SK-N-SH (cell line): ENCODE data around the gene SNTG2. TPM values are rescaled to one million over a fixed set of nuclear protein-coding genes. Genes with fewer than 3 reads are reported as not detected.

Experiments
- CTCF ChIA-PET: fragments of 300-600, 350-600 bp; formaldehyde crosslinking; extraction: SDS; loops from one replicate; lab custom pipeline; 2021; lab: Yijun Ruan, JAX
- POLR2A ChIA-PET: fragments of 350-600 bp; sonication (Branson Sonifier 250); formaldehyde crosslinking; extraction: SDS; loops from one replicate; lab custom pipeline; 2020; ENCODE audit warnings: antibody characterized with exemption, inconsistent platforms; lab: Yijun Ruan, JAX
- DNase-seq: peaks from one replicate; pipeline ENCODE4 v3.0.0; 2012
- H2AFZ ChIP-seq: fragments of 200-600 bp; sonication (generic); 2 replicates; pipeline ENCODE4 v1.8.1; 2016; ENCODE audit warnings: antibody characterized with exemption, mild to moderate bottlenecking, low read depth
- H3F3A ChIP-seq: fragments of 200-600 bp; sonication (generic); replicated peaks from 2 replicates; pipeline ENCODE3; 2016; ENCODE audit warnings: antibody characterized with exemption, mild to moderate bottlenecking; ENCODE audit not compliant: insufficient read depth
- H3K27ac ChIP-seq, 2 experiments: fragments of 200-500 bp in 1 of 2; fragments of 200-600 bp in 1 of 2; sonication (Bioruptor generic) in 1 of 2; sonication (generic), shearing (Covaris generic) in 1 of 2; 2 replicates each; pipeline versions ENCODE4 v1.5.1 to v1.6.1; 2014 to 2016; ENCODE audit warnings: low read depth in 2 of 2, inconsistent platforms in 1 of 2, low read length in 1 of 2, mild to moderate bottlenecking in 1 of 2, mixed read lengths in 1 of 2
- H3K27me3 ChIP-seq: fragments of 200-600 bp; sonication (generic), shearing (Covaris generic); 2 replicates; pipeline ENCODE4 v1.6.1; 2016; ENCODE audit warnings: mixed run types; ENCODE audit not compliant: insufficient read depth
- H3K36me3 ChIP-seq, 2 experiments: fragments of 200-500 bp in 1 of 2; fragments of 200-600 bp in 1 of 2; sonication (Bioruptor generic) in 1 of 2; sonication (generic) in 1 of 2; replicated peaks in 1 of 2; 2 replicates each; pipeline versions ENCODE3 to v1.5.1; 2014 to 2016; ENCODE audit warnings: low read length in 1 of 2, mild to moderate bottlenecking in 1 of 2; ENCODE audit not compliant: insufficient read depth in 2 of 2, control insufficient read depth in 1 of 2
- H3K4me1 ChIP-seq, 2 experiments: fragments of 200-500 bp in 1 of 2; fragments of 200-600 bp in 1 of 2; sonication (Bioruptor generic) in 1 of 2; sonication (generic), shearing (Covaris generic) in 1 of 2; 2 replicates each; pipeline versions ENCODE4 v1.5.1 to v1.6.1; 2014 to 2016; ENCODE audit warnings: low read depth in 1 of 2, low read length in 1 of 2, mixed run types in 1 of 2; ENCODE audit not compliant: insufficient read depth in 2 of 2, control insufficient read depth in 1 of 2
- H3K4me2 ChIP-seq: fragments of 200-600 bp; sonication (generic), shearing (Covaris generic); 2 replicates; pipeline ENCODE4 v1.6.1; 2017; ENCODE audit warnings: mixed run types
- H3K4me3 ChIP-seq, 2 experiments: fragments of 200-500 bp in 1 of 2; fragments of 200-600 bp in 1 of 2; sonication (Bioruptor generic) in 1 of 2; sonication (generic), shearing (Covaris generic) in 1 of 2; 2 replicates each; pipeline versions ENCODE4 v1.5.1 to v1.8.1; 2014 to 2016; ENCODE audit warnings: low read depth in 2 of 2, inconsistent platforms in 1 of 2, low read length in 1 of 2, mild to moderate bottlenecking in 1 of 2, mixed read lengths in 1 of 2, moderate library complexity in 1 of 2
- H3K79me2 ChIP-seq: fragments of 200-600 bp; sonication (generic); 2 replicates; pipeline ENCODE4 v1.8.1; 2017; ENCODE audit warnings: mild to moderate bottlenecking; ENCODE audit not compliant: insufficient read depth
- H3K9ac ChIP-seq: fragments of 200-600 bp; sonication (generic); 2 replicates; pipeline ENCODE4 v1.6.1; 2017; ENCODE audit warnings: mixed run types
- H3K9me2 ChIP-seq: fragments of 200-600 bp; sonication (generic); 2 replicates; pipeline ENCODE4 v1.6.1; 2017; ENCODE audit warnings: mixed run types
- H3K9me3 ChIP-seq: fragments of 200-600 bp; sonication (generic); 2 replicates; pipeline ENCODE4 v1.6.1; 2017; ENCODE audit warnings: mixed run types, mild to moderate bottlenecking, moderate library complexity
- H4K20me1 ChIP-seq: fragments of 200-600 bp; sonication (generic); 2 replicates; pipeline ENCODE4 v1.6.1; 2017; ENCODE audit warnings: mild to moderate bottlenecking, mixed run types; ENCODE audit not compliant: insufficient read depth
- ELF1 ChIP-seq: IDR thresholded peaks from 2 replicates; pipeline ENCODE4 v1.4.0; 2012
- FOSL2 ChIP-seq: IDR thresholded peaks from 2 replicates; pipeline ENCODE4 v1.4.0; 2012; ENCODE audit warnings: low read depth, mild to moderate bottlenecking, moderate library complexity, borderline replicate concordance
- GABPA ChIP-seq: IDR thresholded peaks from 2 replicates; pipeline ENCODE4 v1.4.0; 2012; ENCODE audit warnings: low read depth, mild to moderate bottlenecking
- MXI1 ChIP-seq: IDR thresholded peaks from 2 replicates; pipeline ENCODE4 v1.6.1; 2012; ENCODE audit warnings: mild to moderate bottlenecking, low read depth, low read length, improper control_type of control experiment
- SIN3A ChIP-seq: IDR thresholded peaks from 2 replicates; pipeline ENCODE4 v1.6.1; 2012; ENCODE audit warnings: low read depth, mild to moderate bottlenecking, low read length, moderate library complexity, borderline replicate concordance
- SMC3 ChIP-seq: IDR thresholded peaks from 2 replicates; pipeline ENCODE4 v1.6.1; 2012; ENCODE audit warnings: low read depth, low read length, improper control_type of control experiment
- TAF1 ChIP-seq: IDR thresholded peaks from 2 replicates; pipeline ENCODE4 v1.6.1; 2012; ENCODE audit warnings: low read depth, mild to moderate bottlenecking, low read length, moderate library complexity, borderline replicate concordance
- WGBS: methylation state at CpG from one replicate; pipeline ENCODE4 v1.1.6; 2017; ENCODE audit warnings: low lambda C conversion rate; 5-methylcytosine and 5-hydroxymethylcytosine counted together
- polyA plus RNA-seq, 3 experiments: library from polyadenylated mRNA; depleted of rRNA; stranded (reverse); fragments of >200 nt; gene quantifications; 2 replicates each; pipeline ENCODE4 v1.2.3, GENCODE V29; 2012
- TF ChIP-seq, protein P1 (sequence below): IDR thresholded peaks from 2 replicates; pipeline ENCODE4 v1.6.1; 2012; ENCODE audit warnings: mild to moderate bottlenecking, low read depth, low read length, moderate library complexity
- TF ChIP-seq, protein P2 (sequence below): fragments of 150-350 bp; IDR thresholded peaks from 2 replicates; pipeline ENCODE4 v1.6.1; 2017; ENCODE audit warnings: antibody characterized with exemption, low read length, low read depth, borderline replicate concordance

SNTG2 gene
- polyA plus RNA-seq, 1 of the 3 experiments (the other 2 are of a cell fraction): not detected

DNA sequence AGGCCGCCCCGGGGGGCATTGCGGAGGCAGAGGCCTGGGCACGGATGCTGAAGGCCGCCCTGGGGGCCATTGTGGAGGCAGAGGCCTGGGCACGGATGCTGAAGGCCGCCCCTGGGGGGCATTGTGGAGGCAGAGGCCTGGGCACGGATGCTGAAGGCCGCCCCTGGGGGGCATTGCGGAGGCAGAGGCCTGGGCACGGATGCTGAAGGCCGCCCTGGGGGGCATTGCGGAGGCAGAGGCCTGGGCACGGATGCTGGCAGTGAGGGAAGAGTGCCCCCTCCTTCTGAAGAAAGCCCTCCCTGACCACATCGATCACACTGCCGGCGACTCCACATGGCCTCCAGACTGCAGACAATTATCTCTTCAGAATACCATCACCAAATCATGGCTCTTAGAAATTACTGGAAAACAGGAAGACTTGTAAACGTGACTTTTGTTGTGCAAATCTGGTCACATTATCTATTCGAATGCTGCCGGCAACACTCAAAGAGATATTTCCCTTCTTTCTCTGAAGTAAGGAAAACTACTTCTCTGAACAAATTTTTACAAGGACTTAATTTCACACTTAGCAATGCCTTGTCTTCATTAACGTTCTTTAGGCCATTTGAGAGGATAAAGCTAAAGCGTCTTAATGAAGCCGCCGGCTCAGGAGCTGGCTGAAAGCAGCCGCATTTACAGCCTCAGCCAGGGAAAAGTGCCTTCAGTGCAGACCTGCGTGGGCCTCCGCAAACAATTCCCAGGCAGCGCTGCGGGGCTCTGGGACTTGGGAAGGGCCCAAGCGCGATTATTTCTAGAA is 18.1 kb upstream of the SNTG2 start:
- TF ChIP-seq ELF1: no peak
- Histone ChIP-seq H3K4me1 (no peaks in the 10 kb centered on the region; a peak in 1 of 4 replicates), H4K20me1 (no peaks in the 10 kb centered on the region), H3K4me3 (no peak overlapping the region), H3F3A (no peaks in the 10 kb centered on the region), H3K36me3 (no peaks in the 10 kb centered on the region), H3K79me2 (no peaks in the 10 kb centered on the region), H3K9ac (no peak overlapping the region), H3K27me3 (no peaks in the 10 kb centered on the region), H3K27ac (no peak overlapping the region), H3K9me2 (no peaks in the 10 kb centered on the region), H3K9me3 (no peaks in the 10 kb centered on the region), H3K4me2 (no peak overlapping the region), H2AFZ (no peak overlapping the region)
- WGBS: 71% methylated on average over 17 of the region's 31 CpGs
- CTCF ChIA-PET: no interaction called here
- POLR2A ChIA-PET: no interaction called here
- DNase-seq: no peak

DNA sequence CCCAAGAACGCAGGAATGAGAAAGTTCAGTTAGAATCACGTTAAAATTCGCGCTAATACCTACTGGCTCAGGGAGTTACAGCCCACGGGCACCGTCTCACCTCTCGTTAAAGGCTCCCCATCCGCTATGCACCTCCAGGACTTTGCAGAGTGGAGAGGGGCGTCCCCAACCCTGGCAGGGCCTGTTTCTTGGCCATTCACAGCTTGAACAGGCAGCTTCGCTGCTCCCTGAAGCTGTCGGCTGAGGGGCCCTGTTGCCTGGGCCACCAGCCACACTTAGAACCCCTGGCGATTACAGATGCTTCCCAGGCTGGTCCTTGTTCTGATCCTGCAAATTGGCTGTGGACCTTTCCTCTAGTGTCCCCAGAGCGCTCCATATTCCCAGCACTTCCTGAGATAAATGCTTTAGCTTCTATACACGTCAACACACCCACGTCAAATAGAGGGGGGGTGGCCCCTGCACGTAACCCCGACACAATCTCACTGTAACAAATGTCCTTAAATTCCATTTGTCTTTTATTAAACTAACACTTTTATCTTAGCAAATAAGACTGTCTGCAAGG is 16.8 kb upstream of the SNTG2 start:
- ChIA-PET POLR2A (no interaction called here), CTCF (interaction anchor here (0.6 to 1.3 kb wide), 2 partner anchors 613 to 619 kb away, joined by 3 read pairs; no protein-coding TSS in a partner anchor)
- 46% methylated on average over 17 of the region's 17 CpGs for WGBS
- Histone ChIP-seq H3K9me2 (no peaks in the 10 kb centered on the region), H3K4me3 (no peak overlapping the region), H3K27ac (no peak overlapping the region), H3K4me2 (no peak overlapping the region), H3K27me3 (no peaks in the 10 kb centered on the region), H4K20me1 (no peaks in the 10 kb centered on the region), H3K9me3 (no peaks in the 10 kb centered on the region), H3K79me2 (no peaks in the 10 kb centered on the region), H3F3A (no peaks in the 10 kb centered on the region), H3K4me1 (peaks cover 0 to 2% of the 10 kb centered on the region in 2 experiments; a peak in 1 of 4 replicates), H2AFZ (no peak overlapping the region), H3K9ac (no peak overlapping the region), H3K36me3 (no peaks in the 10 kb centered on the region)
- TF ChIP-seq, protein P1, sequence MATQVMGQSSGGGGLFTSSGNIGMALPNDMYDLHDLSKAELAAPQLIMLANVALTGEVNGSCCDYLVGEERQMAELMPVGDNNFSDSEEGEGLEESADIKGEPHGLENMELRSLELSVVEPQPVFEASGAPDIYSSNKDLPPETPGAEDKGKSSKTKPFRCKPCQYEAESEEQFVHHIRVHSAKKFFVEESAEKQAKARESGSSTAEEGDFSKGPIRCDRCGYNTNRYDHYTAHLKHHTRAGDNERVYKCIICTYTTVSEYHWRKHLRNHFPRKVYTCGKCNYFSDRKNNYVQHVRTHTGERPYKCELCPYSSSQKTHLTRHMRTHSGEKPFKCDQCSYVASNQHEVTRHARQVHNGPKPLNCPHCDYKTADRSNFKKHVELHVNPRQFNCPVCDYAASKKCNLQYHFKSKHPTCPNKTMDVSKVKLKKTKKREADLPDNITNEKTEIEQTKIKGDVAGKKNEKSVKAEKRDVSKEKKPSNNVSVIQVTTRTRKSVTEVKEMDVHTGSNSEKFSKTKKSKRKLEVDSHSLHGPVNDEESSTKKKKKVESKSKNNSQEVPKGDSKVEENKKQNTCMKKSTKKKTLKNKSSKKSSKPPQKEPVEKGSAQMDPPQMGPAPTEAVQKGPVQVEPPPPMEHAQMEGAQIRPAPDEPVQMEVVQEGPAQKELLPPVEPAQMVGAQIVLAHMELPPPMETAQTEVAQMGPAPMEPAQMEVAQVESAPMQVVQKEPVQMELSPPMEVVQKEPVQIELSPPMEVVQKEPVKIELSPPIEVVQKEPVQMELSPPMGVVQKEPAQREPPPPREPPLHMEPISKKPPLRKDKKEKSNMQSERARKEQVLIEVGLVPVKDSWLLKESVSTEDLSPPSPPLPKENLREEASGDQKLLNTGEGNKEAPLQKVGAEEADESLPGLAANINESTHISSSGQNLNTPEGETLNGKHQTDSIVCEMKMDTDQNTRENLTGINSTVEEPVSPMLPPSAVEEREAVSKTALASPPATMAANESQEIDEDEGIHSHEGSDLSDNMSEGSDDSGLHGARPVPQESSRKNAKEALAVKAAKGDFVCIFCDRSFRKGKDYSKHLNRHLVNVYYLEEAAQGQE: no peak
- TF ChIP-seq SMC3 (no peak), TAF1 (no peak), MXI1 (no peak)
- no peak for DNase-seq

DNA sequence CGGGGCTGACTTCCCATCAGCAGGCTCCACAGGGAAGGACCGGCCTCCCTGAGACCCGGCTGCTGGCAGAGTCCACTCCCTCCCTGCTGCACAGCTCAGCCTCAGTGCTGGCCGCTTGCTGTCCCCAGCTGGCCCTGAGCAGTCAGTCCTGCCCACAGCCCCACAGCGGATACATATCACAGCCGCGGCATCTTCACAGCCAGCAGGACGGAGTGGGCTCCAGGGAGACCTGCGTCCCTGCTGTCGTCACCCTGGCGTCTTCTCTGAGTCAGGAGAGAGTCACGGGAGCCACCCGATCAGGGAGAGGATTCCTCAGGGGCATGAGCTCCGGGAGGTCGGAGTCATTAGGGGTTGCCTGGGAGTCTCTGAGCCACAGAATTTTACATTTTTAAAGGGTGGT is 13.1 kb upstream of the SNTG2 start:
- H3K4me1 ChIP-seq: peaks cover 0 to 5% of the 10 kb centered on the region in 2 experiments; a peak in 1 of 4 replicates
- CTCF ChIA-PET: interaction anchor here (1.1 kb wide), 1 partner anchor 17 kb away, joined by 4 read pairs; no protein-coding TSS in a partner anchor
- H3K9me2 ChIP-seq: no peaks in the 10 kb centered on the region
- no peak overlapping the region for H2AFZ ChIP-seq
- H3F3A ChIP-seq: no peaks in the 10 kb centered on the region
- H3K79me2 ChIP-seq: no peaks in the 10 kb centered on the region
- H3K9me3 ChIP-seq: no peaks in the 10 kb centered on the region
- no peak overlapping the region for H3K4me2 ChIP-seq
- no peak overlapping the region for H3K4me3 ChIP-seq
- H3K27ac ChIP-seq: no peak overlapping the region
- no peaks in the 10 kb centered on the region for H4K20me1 ChIP-seq
- no peaks in the 10 kb centered on the region for H3K36me3 ChIP-seq
- DNase-seq: no peak
- POLR2A ChIA-PET: no interaction called here
- H3K9ac ChIP-seq: no peak overlapping the region
- TF ChIP-seq GABPA: no peak
- TF ChIP-seq SIN3A: no peak
- TF ChIP-seq, protein P2, sequence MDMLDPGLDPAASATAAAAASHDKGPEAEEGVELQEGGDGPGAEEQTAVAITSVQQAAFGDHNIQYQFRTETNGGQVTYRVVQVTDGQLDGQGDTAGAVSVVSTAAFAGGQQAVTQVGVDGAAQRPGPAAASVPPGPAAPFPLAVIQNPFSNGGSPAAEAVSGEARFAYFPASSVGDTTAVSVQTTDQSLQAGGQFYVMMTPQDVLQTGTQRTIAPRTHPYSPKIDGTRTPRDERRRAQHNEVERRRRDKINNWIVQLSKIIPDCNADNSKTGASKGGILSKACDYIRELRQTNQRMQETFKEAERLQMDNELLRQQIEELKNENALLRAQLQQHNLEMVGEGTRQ: no peak
- no peak for TF ChIP-seq FOSL2
- no peak for TF ChIP-seq ELF1
- 58% methylated on average over 13 of the region's 15 CpGs for WGBS
- no peaks in the 10 kb centered on the region for H3K27me3 ChIP-seq
